Tibial artery (tissue), 4 donors: ENCODE measurements around the gene TCF19.

Source experiments
- DNase-seq, 2 donors: peaks; one replicate each; pipeline ENCODE4 v3.0.0-alpha.2; 2019
- H3K27ac ChIP-seq, 2 donors: fragments of 200-600 bp; sonication (generic) in 1 of 2; 1 replicate in 1 of 2; 2 replicates in 1 of 2; pipeline ENCODE4 v1.5.1; 2018 to 2019; ENCODE audit warnings: mild to moderate bottlenecking in 1 of 2
- H3K27me3 ChIP-seq, 2 donors: fragments of 200-600 bp; sonication (generic) in 1 of 2; one replicate each; pipeline versions ENCODE4 v1.5.1 to v1.6.0; 2016 to 2019
- H3K36me3 ChIP-seq, 3 donors: fragments of 200-600 bp; sonication (generic) in 2 of 3; one replicate each; pipeline ENCODE4 v1.5.1; 2016 to 2019; ENCODE audit warnings: mild to moderate bottlenecking in 2 of 3
- H3K4me1 ChIP-seq, 4 donors: fragments of 200-600 bp; sonication (generic) in 2 of 4; 1 replicate in 3 of 4; 2 replicates in 1 of 4; pipeline ENCODE4 v1.5.1; 2016 to 2019
- H3K4me3 ChIP-seq, 2 donors: fragments of 200-600 bp; sonication (generic) in 1 of 2; 1 replicate in 1 of 2; 2 replicates in 1 of 2; pipeline ENCODE4 v1.5.1; 2018 to 2019; ENCODE audit warnings: mild to moderate bottlenecking in 2 of 2
- H3K9me3 ChIP-seq, 3 donors: fragments of 200-600 bp; sonication (generic) in 1 of 3; one replicate each; pipeline ENCODE4 v1.5.1; 2016 to 2019
- intact Hi-C: fragments of 100-400 bp; cut with DNase I; formaldehyde crosslinking; loops from one replicate; pipeline ENCODE4 v1.15.0; 2023; ENCODE audit warnings: low total_unique reads
- TF ChIP-seq, protein P1 (sequence below), 2 experiments: fragments of 200-600 bp in 1 of 2; fragments of 450-650 bp in 1 of 2; IDR thresholded peaks; one replicate each; pipeline ENCODE4 v1.5.1; 2017 to 2019; ENCODE audit warnings: antibody characterized with exemption in 2 of 2, mild to moderate bottlenecking in 1 of 2, moderate library complexity in 1 of 2

TCF19 gene

DNA sequence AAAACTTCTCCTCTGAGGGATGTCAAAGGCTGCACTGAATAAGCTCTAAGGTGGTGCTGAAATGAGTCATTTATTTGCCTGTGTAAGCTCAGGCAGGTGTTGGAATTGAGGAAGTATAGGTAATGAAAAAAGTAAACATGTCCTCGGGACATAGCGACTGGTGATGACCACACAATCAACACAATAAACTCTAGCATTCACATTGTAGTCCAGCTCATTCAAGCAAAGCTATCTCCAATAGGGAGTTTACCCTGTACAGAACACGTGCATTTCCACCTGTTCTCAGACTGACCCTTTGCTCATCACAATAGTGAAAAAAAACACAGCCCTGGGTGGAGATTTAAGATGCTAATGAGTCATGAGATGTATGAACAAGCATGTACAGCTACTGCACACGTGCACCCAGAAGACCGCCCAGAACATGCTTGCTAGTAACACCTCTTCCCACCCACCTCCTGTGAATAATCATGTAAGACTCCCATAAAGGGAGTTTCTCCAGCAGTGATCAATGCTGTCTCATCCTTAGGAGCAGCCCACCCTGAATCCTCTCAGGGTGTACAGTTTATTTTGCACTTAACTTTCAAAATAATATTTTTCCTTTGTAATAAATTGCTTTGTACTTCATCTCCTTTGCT lies 45.1 kb downstream of the TCF19 start:
- intact Hi-C loops, result no loop called here
- no peaks in the 10 kb centered on the region for H3K36me3 ChIP-seq
- peak overlapping the region; percentile 43 to 55 for H3K4me3 ChIP-seq
- peaks cover 0 to 11% (median 0%) of the 10 kb centered on the region in 3 donors for H3K9me3 ChIP-seq
- H3K27ac ChIP-seq, result peak overlapping the region; percentile 46 to 61
- TF ChIP-seq, protein P1, sequence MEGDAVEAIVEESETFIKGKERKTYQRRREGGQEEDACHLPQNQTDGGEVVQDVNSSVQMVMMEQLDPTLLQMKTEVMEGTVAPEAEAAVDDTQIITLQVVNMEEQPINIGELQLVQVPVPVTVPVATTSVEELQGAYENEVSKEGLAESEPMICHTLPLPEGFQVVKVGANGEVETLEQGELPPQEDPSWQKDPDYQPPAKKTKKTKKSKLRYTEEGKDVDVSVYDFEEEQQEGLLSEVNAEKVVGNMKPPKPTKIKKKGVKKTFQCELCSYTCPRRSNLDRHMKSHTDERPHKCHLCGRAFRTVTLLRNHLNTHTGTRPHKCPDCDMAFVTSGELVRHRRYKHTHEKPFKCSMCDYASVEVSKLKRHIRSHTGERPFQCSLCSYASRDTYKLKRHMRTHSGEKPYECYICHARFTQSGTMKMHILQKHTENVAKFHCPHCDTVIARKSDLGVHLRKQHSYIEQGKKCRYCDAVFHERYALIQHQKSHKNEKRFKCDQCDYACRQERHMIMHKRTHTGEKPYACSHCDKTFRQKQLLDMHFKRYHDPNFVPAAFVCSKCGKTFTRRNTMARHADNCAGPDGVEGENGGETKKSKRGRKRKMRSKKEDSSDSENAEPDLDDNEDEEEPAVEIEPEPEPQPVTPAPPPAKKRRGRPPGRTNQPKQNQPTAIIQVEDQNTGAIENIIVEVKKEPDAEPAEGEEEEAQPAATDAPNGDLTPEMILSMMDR (IDR thresholded peaks at IDR 0.05), result no peak
- H3K4me1 ChIP-seq, result peaks cover 0 to 31% (median 15%) of the 10 kb centered on the region in 4 donors
- no peak for DNase-seq
- H3K27me3 ChIP-seq, result no peaks in the 10 kb centered on the region

DNA sequence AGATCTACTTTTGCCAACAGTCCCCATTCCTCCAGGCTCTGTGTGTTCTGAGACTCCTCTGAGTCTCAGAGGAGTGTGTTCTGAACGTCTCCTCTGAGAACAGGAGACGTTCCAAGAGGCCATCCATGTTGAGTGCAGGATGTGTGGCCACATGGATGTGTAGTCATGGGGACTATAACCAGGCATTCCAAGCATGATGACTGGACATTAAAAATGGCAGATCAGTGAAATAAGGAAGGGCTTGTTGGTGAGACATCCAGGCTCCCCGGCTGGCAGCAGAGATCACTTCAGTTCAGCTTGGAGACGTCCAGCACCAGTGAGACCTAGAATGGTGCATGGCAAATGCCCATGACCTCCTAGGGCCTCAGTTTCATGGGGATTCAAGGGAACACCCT lies 46.4 kb downstream of the TCF19 start:
- TF ChIP-seq, protein P1 (IDR thresholded peaks at IDR 0.05), result no peak
- DNase-seq, result no peak
- Histone ChIP-seq H3K4me3 (no peak overlapping the region), H3K9me3 (peaks cover 0 to 11% (median 0%) of the 10 kb centered on the region in 3 donors), H3K27me3 (no peaks in the 10 kb centered on the region), H3K4me1 (peaks cover 0 to 24% (median 13%) of the 10 kb centered on the region in 4 donors), H3K36me3 (no peaks in the 10 kb centered on the region), H3K27ac (no peak overlapping the region)
- intact Hi-C loops, result no loop called here

DNA sequence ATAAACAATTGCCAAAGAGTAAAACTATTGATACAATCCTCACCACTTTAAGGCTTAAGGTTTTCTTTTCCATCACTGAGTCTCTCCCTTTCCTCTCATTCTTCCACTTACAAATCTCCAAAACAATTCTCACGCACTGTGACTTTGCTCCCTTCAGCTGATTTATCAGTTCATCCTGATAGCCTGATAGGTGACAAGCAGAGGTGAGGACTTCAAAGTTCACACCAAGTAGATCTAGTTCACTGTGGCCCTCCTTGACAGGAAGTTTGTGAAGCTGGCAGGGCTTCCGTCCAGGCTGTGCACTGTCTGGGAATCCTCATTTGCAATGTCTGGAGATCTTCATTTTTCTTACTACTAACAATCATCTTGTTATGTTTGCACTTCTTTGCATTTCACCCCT lies 47.2 kb downstream of the TCF19 start:
- TF ChIP-seq, protein P1 (IDR thresholded peaks at IDR 0.05), result no peak
- no peaks in the 10 kb centered on the region for H3K27me3 ChIP-seq
- no peak for DNase-seq
- intact Hi-C loops, result no loop called here
- peaks cover 0 to 24% (median 13%) of the 10 kb centered on the region in 4 donors for H3K4me1 ChIP-seq
- H3K4me3 ChIP-seq, result no peak overlapping the region
- H3K36me3 ChIP-seq, result no peaks in the 10 kb centered on the region
- peaks cover 0 to 6% (median 0%) of the 10 kb centered on the region in 3 donors for H3K9me3 ChIP-seq
- no peak overlapping the region for H3K27ac ChIP-seq

DNA sequence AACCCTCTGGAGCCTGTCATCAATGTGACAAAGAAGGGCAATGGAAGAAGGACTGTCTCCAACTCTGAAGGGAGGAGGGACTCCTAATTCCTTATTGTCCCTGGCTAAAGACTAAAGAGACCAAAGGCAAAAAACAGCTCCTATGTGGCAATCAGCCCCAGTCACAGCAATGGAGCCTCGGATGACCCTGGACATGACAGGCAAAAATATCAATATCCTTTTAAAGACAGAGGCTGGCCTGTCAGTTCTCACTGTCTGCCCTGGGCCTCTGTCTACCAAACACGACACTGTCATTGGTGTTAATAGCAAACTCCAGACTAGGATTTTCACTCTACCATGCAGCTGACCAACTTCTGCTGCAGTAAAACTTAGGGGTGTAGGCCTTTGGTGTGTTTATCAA lies 50.1 kb downstream of the TCF19 start:
- H3K36me3 ChIP-seq, result no peaks in the 10 kb centered on the region
- intact Hi-C loops, result no loop called here
- no peaks in the 10 kb centered on the region for H3K9me3 ChIP-seq
- DNase-seq, result no peak
- TF ChIP-seq, protein P1 (IDR thresholded peaks at IDR 0.05), result no peak
- H3K4me3 ChIP-seq, result no peak overlapping the region
- peaks cover 0 to 11% (median 2%) of the 10 kb centered on the region in 4 donors for H3K4me1 ChIP-seq
- H3K27ac ChIP-seq, result no peak overlapping the region
- H3K27me3 ChIP-seq, result peaks cover 0 to 5% of the 10 kb centered on the region in 2 donors

DNA sequence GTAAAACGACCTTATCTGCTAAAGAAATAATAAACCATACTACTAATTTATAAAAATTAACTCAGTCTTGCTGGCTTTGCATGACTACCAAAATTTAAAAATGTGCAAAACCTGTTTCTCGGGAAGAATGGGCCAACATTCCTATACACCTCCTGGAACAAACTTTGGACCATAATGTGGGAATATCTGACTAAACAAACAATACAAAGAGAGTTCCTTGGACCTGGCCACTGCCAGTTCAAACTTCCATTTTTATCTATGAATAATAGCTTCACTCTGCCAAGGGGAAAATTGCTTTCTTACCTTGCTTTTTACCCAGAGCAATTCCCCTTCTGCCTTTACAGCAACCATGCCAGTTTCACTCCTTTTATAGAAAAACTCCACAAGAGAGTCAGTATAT lies 50.7 kb downstream of the TCF19 start:
- TF ChIP-seq, protein P1 (IDR thresholded peaks at IDR 0.05), result no peak
- H3K36me3 ChIP-seq, result no peaks in the 10 kb centered on the region
- peaks cover 0 to 7% (median 0%) of the 10 kb centered on the region in 4 donors for H3K4me1 ChIP-seq
- H3K27ac ChIP-seq, result no peak overlapping the region
- peaks cover 0 to 5% of the 10 kb centered on the region in 2 donors for H3K27me3 ChIP-seq
- H3K9me3 ChIP-seq, result no peaks in the 10 kb centered on the region
- no peak overlapping the region for H3K4me3 ChIP-seq
- no peak for DNase-seq
- intact Hi-C loops, result no loop called here
